Neural progenitor cell (in vitro differentiated cells): ENCODE measurements around the gene PKP3. TPM values are rescaled to one million over a fixed set of nuclear protein-coding genes. Genes with fewer than 3 reads are reported as not detected.

Source experiments
- DNase-seq: peaks from one replicate; pipeline ENCODE4 v3.0.0-alpha.2; 2016; ENCODE audit warnings: low spot score
- H2AFZ ChIP-seq: fragments of 200-600 bp; sonication (generic); replicated peaks from 2 replicates; pipeline ENCODE4 v1.6.1; 2016; ENCODE audit warnings: antibody characterized with exemption
- H3F3A ChIP-seq: fragments of 200-600 bp; sonication (generic); 2 replicates; pipeline ENCODE4 v1.6.1; 2016; ENCODE audit warnings: antibody characterized with exemption, low read depth
- H3K27ac ChIP-seq: fragments of 200-600 bp; sonication (generic); 2 replicates; pipeline ENCODE4 v1.5.1; 2016; ENCODE audit warnings: mild to moderate bottlenecking
- H3K27me3 ChIP-seq: fragments of 200-600 bp; sonication (generic); 2 replicates; pipeline ENCODE4 v1.6.1; 2016; ENCODE audit warnings: mild to moderate bottlenecking, moderate library complexity
- H3K36me3 ChIP-seq: fragments of 200-600 bp; sonication (generic); 2 replicates; pipeline ENCODE4 v1.5.1; 2016
- H3K4me1 ChIP-seq: fragments of 200-600 bp; sonication (generic); 2 replicates; pipeline ENCODE4 v1.6.1; 2016; ENCODE audit warnings: mixed run types
- H3K4me2 ChIP-seq: fragments of 200-600 bp; sonication (generic); 2 replicates; pipeline ENCODE4 v1.6.1; 2016
- H3K4me3 ChIP-seq: fragments of 200-600 bp; sonication (generic); 2 replicates; pipeline ENCODE4 v1.5.1; 2016
- H3K79me2 ChIP-seq: fragments of 200-600 bp; sonication (generic); 2 replicates; pipeline ENCODE4 v1.6.1; 2016; ENCODE audit warnings: low read depth
- H3K9ac ChIP-seq: fragments of 200-600 bp; sonication (generic); 2 replicates; pipeline ENCODE4 v1.6.1; 2016
- H3K9me3 ChIP-seq: fragments of 200-600 bp; sonication (generic); 2 replicates; pipeline ENCODE4 v1.5.1; 2016; ENCODE audit warnings: low read depth
- H4K20me1 ChIP-seq: fragments of 200-600 bp; sonication (generic); 2 replicates; pipeline ENCODE4 v1.6.1; 2016; ENCODE audit warnings: low read depth
- H3K27ac Mint-ChIP-seq: 3 replicates; pipeline ENCODE4 v1.8.0; 2021; ENCODE audit warnings: mixed read lengths
- H3K27me3 Mint-ChIP-seq: 2 replicates; pipeline ENCODE4 v1.8.0; 2022; ENCODE audit warnings: low read depth, mild to moderate bottlenecking, inconsistent platforms, moderate library complexity, mixed read lengths; ENCODE audit not compliant: insufficient read depth
- H3K36me3 Mint-ChIP-seq: 3 replicates; pipeline ENCODE4 v1.8.0; 2021; ENCODE audit warnings: mixed read lengths
- H3K4me1 Mint-ChIP-seq: 3 replicates; pipeline ENCODE4 v1.8.0; 2021; ENCODE audit warnings: mixed read lengths
- H3K4me3 Mint-ChIP-seq: 3 replicates; pipeline ENCODE4 v1.8.0; 2021; ENCODE audit warnings: mild to moderate bottlenecking, moderate library complexity, mixed read lengths
- H3K9me3 Mint-ChIP-seq: 3 replicates; pipeline ENCODE4 v1.8.0; 2020; ENCODE audit warnings: mixed read lengths
- CTCF ChIP-seq: fragments of 200-600 bp; sonication (generic); IDR thresholded peaks from 2 replicates; pipeline ENCODE4 v1.5.1; 2017; ENCODE audit warnings: antibody characterized with exemption, mild to moderate bottlenecking
- EZH2 ChIP-seq: fragments of 200-600 bp; sonication (generic); IDR thresholded peaks from 2 replicates; pipeline ENCODE4 v1.6.1; 2017; ENCODE audit warnings: antibody characterized with exemption, mild to moderate bottlenecking, moderate library complexity
- EZH2phosphoT487 ChIP-seq: fragments of 200-600 bp; sonication (generic); IDR thresholded peaks from 2 replicates; pipeline ENCODE4 v1.6.1; 2017; ENCODE audit warnings: antibody characterized with exemption
- small RNA-seq: library from RNA; depleted of rRNA; stranded (forward); fragments of <200 nt; gene quantifications from one replicate; pipeline ENCODE3, GENCODE V24; 2015
- total RNA-seq: library from RNA; depleted of rRNA; stranded (reverse); fragments of >200 nt; gene quantifications from 2 replicates; pipeline ENCODE4 v1.2.3, GENCODE V29; 2015; ENCODE audit warnings: low replicate concordance

Gene PKP3
- total RNA-seq, 1 donor from 2014 or later: 8.5 TPM

- no peak for TF ChIP-seq EZH2
- TF ChIP-seq CTCF: no peak
- TF ChIP-seq EZH2phosphoT487: no peak
- H3F3A ChIP-seq: peaks cover 12% of the 10 kb centered on the region
- H3K36me3 ChIP-seq: no peaks in the 10 kb centered on the region
- H3K4me2 ChIP-seq: no peak overlapping the region
- no peaks in the 10 kb centered on the region for H3K27me3 ChIP-seq
- Mint-ChIP-seq H3K27me3 (peaks cover 3% of the 10 kb centered on the region), H3K36me3 (peaks cover 13% of the 10 kb centered on the region), H3K9me3 (no peaks in the 10 kb centered on the region), H3K4me3 (peak overlapping the region; percentile 35), H3K27ac (no peak overlapping the region), H3K4me1 (peaks cover 20% of the 10 kb centered on the region)
- no peak overlapping the region for H2AFZ ChIP-seq
- no peak overlapping the region for H3K4me3 ChIP-seq
- no peak overlapping the region for H3K9ac ChIP-seq
- H3K9me3 ChIP-seq: no peaks in the 10 kb centered on the region
- H3K27ac ChIP-seq: no peak overlapping the region
- H3K4me1 ChIP-seq: peaks cover 4% of the 10 kb centered on the region
- no peak for DNase-seq
- peaks cover 40% of the 10 kb centered on the region for H4K20me1 ChIP-seq
- peaks cover 83% of the 10 kb centered on the region for H3K79me2 ChIP-seq
These were observed 60.0 kb downstream of the PKP3 start for GRCh38 chr11:454043-454442.

Small RNAs within 50 kb of the gene (small RNA-seq; reads per million reads assigned to genes)
- not detected for gene RN7SL838P

Other genes with a start within 250 kb of the PKP3 start
- not detected in 2 replicates for gene SCGB1C1, start 201.1 kb upstream of the PKP3 start, total RNA-seq
- gene BET1L, start 186.8 kb upstream of the PKP3 start, total RNA-seq: 13.1 and 16.8 TPM in 2 replicates
- 45.0 and 67.2 TPM in 2 replicates for gene RIC8A, start 186.5 kb upstream of the PKP3 start, total RNA-seq
- gene SIRT3, start 157.9 kb upstream of the PKP3 start, total RNA-seq: 22.4 and 22.6 TPM in 2 replicates
- 90.6 and 106 TPM in 2 replicates for gene PSMD13, start 157.2 kb upstream of the PKP3 start, total RNA-seq
- gene NLRP6, start 115.8 kb upstream of the PKP3 start, total RNA-seq: not detected in 2 replicates
- 20.5 and 44.4 TPM in 2 replicates for gene PGGHG, start 105.1 kb upstream of the PKP3 start, total RNA-seq
- not detected in 2 replicates for gene IFITM5, start 94.7 kb upstream of the PKP3 start, total RNA-seq
- gene IFITM2, start 86.4 kb upstream of the PKP3 start, total RNA-seq: 10.5 and 63.9 TPM in 2 replicates
- gene IFITM1, start 80.2 kb upstream of the PKP3 start, total RNA-seq: 13.3 and 48.6 TPM in 2 replicates
- 19.8 and 61.7 TPM in 2 replicates for gene IFITM3, start 73.3 kb upstream of the PKP3 start, total RNA-seq
- 16.4 and 110 TPM in 2 replicates for gene B4GALNT4, start 24.7 kb upstream of the PKP3 start, total RNA-seq
- 5.4 and 8.4 TPM in 2 replicates for gene SIGIRR, start 20.8 kb downstream of the PKP3 start, total RNA-seq
- 1.3 and 4.7 TPM in 2 replicates for gene ANO9, start 47.8 kb downstream of the PKP3 start, total RNA-seq
- 24.7 and 44.2 TPM in 2 replicates for gene PTDSS2, start 56.1 kb downstream of the PKP3 start, total RNA-seq
- gene RNH1, start 113.0 kb downstream of the PKP3 start, total RNA-seq: 10.5 and 44.8 TPM in 2 replicates
- gene HRAS, start 141.4 kb downstream of the PKP3 start, total RNA-seq: 21.2 and 32.3 TPM in 2 replicates
- 0.45 and 1.4 TPM in 2 replicates for gene LRRC56, start 143.3 kb downstream of the PKP3 start, total RNA-seq
- gene LMNTD2, start 166.5 kb downstream of the PKP3 start, total RNA-seq: 1.1 and 2.5 TPM in 2 replicates
- 12.8 and 48.3 TPM in 2 replicates for gene RASSF7, start 166.8 kb downstream of the PKP3 start, total RNA-seq
- 9.8 and 43.6 TPM in 2 replicates for gene PHRF1, start 182.3 kb downstream of the PKP3 start, total RNA-seq
- 4.3 and 18.4 TPM in 2 replicates for gene IRF7, start 221.7 kb downstream of the PKP3 start, total RNA-seq
- not detected in 2 replicates for gene CDHR5, start 230.7 kb downstream of the PKP3 start, total RNA-seq
- not detected in 2 replicates for gene SCT, start 233.0 kb downstream of the PKP3 start, total RNA-seq
- gene DRD4, start 243.1 kb downstream of the PKP3 start, total RNA-seq: 0.97 and 6.6 TPM in 2 replicates